Astrocyte (in vitro differentiated cells and primary cell): ENCODE data around the gene RAC2. TPM values are rescaled to one million over a fixed set of nuclear protein-coding genes. Genes with fewer than 3 reads are reported as not detected.

Source experiments
- DNase-seq: peaks from one replicate; pipeline ENCODE4 v3.0.0-alpha.2; 2010; ENCODE audit warnings: low read depth
- FAIRE-seq: peaks from 2 replicates; lab custom pipeline; 2011; peaks lifted over from hg19 to GRCh38; lab: Jason Lieb, UNC
- H2AFZ ChIP-seq: 2 replicates; pipeline ENCODE4 v1.6.0; 2012; ENCODE audit warnings: low read depth, low read length, inconsistent platforms
- H3K27ac ChIP-seq: 2 replicates; pipeline ENCODE4 v1.5.1; 2011; ENCODE audit warnings: low read depth, low read length, inconsistent platforms
- H3K27me3 ChIP-seq: 2 replicates; pipeline ENCODE4 v1.6.0; 2011; ENCODE audit warnings: low read length, inconsistent platforms; ENCODE audit not compliant: insufficient read depth
- H3K36me3 ChIP-seq: 2 replicates; pipeline ENCODE4 v1.5.1; 2011; ENCODE audit warnings: low read length, inconsistent platforms; ENCODE audit not compliant: insufficient read depth
- H3K4me1 ChIP-seq: 2 replicates; pipeline ENCODE4 v1.5.1; 2011; ENCODE audit warnings: low read length, inconsistent platforms; ENCODE audit not compliant: insufficient read depth
- H3K4me2 ChIP-seq: 2 replicates; pipeline ENCODE4 v1.6.0; 2012; ENCODE audit warnings: low read length, inconsistent platforms
- H3K4me3 ChIP-seq: 2 replicates; pipeline ENCODE4 v1.5.1; 2011; ENCODE audit warnings: low read depth, mild to moderate bottlenecking, low read length, inconsistent platforms; ENCODE audit not compliant: insufficient read depth
- H3K79me2 ChIP-seq: 2 replicates; pipeline ENCODE4 v1.6.0; 2012; ENCODE audit warnings: mild to moderate bottlenecking, low read length, inconsistent platforms; ENCODE audit not compliant: insufficient read depth
- H3K9ac ChIP-seq: 2 replicates; pipeline ENCODE4 v1.6.0; 2012; ENCODE audit warnings: mild to moderate bottlenecking, low read length, inconsistent platforms
- H3K9me3 ChIP-seq: 2 replicates; pipeline ENCODE4 v1.5.1; 2012; ENCODE audit warnings: low read depth, mild to moderate bottlenecking, low read length, inconsistent platforms; ENCODE audit not compliant: insufficient read depth
- H4K20me1 ChIP-seq: 2 replicates; pipeline ENCODE4 v1.6.0; 2012; ENCODE audit warnings: low read length, inconsistent platforms; ENCODE audit not compliant: insufficient read depth
- H3K27ac Mint-ChIP-seq: one replicate; pipeline ENCODE4 v1.8.0; 2021; ENCODE audit warnings: mild to moderate bottlenecking, mixed read lengths; ENCODE audit not compliant: unreplicated experiment
- H3K27me3 Mint-ChIP-seq: one replicate; pipeline ENCODE4 v1.8.0; 2021; ENCODE audit warnings: low read depth, mixed read lengths; ENCODE audit not compliant: unreplicated experiment
- H3K36me3 Mint-ChIP-seq: one replicate; pipeline ENCODE4 v1.8.0; 2021; ENCODE audit warnings: low read depth, mixed read lengths; ENCODE audit not compliant: unreplicated experiment
- H3K4me1 Mint-ChIP-seq: one replicate; pipeline ENCODE4 v1.8.0; 2021; ENCODE audit warnings: low read depth, mixed read lengths; ENCODE audit not compliant: unreplicated experiment
- H3K4me3 Mint-ChIP-seq: one replicate; pipeline ENCODE4 v1.8.0; 2021; ENCODE audit warnings: mild to moderate bottlenecking, moderate library complexity, mixed read lengths; ENCODE audit not compliant: unreplicated experiment
- H3K9me3 Mint-ChIP-seq: one replicate; pipeline ENCODE4 v1.8.0; 2021; ENCODE audit warnings: mild to moderate bottlenecking, mixed read lengths; ENCODE audit not compliant: unreplicated experiment
- CTCF ChIP-seq: IDR thresholded peaks from 2 replicates; pipeline ENCODE4 v1.5.1; 2011; ENCODE audit warnings: low read depth, mild to moderate bottlenecking, inconsistent platforms, low read length, moderate library complexity; ENCODE audit not compliant: insufficient read depth
- EZH2 ChIP-seq: IDR thresholded peaks from 2 replicates; pipeline ENCODE4 v1.6.1; 2012; ENCODE audit warnings: mild to moderate bottlenecking, low read length, inconsistent platforms; ENCODE audit not compliant: insufficient read depth
- total RNA-seq: library from RNA; stranded (reverse); gene quantifications from 2 replicates; pipeline ENCODE4 v1.2.1, GENCODE V29; 2021

Gene RAC2
- total RNA-seq, 1 donor from 2014 or later: 0.61 TPM

- no peak overlapping the region for H3K4me2 ChIP-seq
- no peak overlapping the region for H2AFZ ChIP-seq
- no peaks in the 10 kb centered on the region for H3K36me3 ChIP-seq
- no peak overlapping the region for H3K9ac ChIP-seq
- no peaks in the 10 kb centered on the region for H3K27me3 ChIP-seq
- Mint-ChIP-seq H3K36me3 (no peaks in the 10 kb centered on the region), H3K4me3 (peak overlapping the region; percentile 15), H3K4me1 (peaks cover 2% of the 10 kb centered on the region), H3K9me3 (peaks cover 3% of the 10 kb centered on the region), H3K27me3 (peaks cover 16% of the 10 kb centered on the region), H3K27ac (no peak overlapping the region)
- H3K27ac ChIP-seq: no peak overlapping the region
- no peak for TF ChIP-seq EZH2
- peaks cover 10% of the 10 kb centered on the region for H3K4me1 ChIP-seq
- H3K9me3 ChIP-seq: no peaks in the 10 kb centered on the region
- FAIRE-seq: no peak
- no peaks in the 10 kb centered on the region for H4K20me1 ChIP-seq
- no peak overlapping the region for H3K4me3 ChIP-seq
- no peaks in the 10 kb centered on the region for H3K79me2 ChIP-seq
- DNase-seq: no peak
Observed at GRCh38 chr22:37273846-37274225, 29.8 kb upstream of the RAC2 start.

GRCh38 chr22:37273126-37273845, 29.2 kb upstream of the RAC2 start:
- Mint-ChIP-seq H3K36me3 (no peaks in the 10 kb centered on the region), H3K27ac (peak overlapping the region; percentile 50), H3K4me3 (no peak overlapping the region), H3K4me1 (peaks cover 2% of the 10 kb centered on the region), H3K9me3 (peaks cover 2% of the 10 kb centered on the region), H3K27me3 (peaks cover 16% of the 10 kb centered on the region)
- TF ChIP-seq CTCF (no peak), EZH2 (no peak)
- Histone ChIP-seq H3K9me3 (no peaks in the 10 kb centered on the region), H3K9ac (peak overlapping the region; percentile 62), H4K20me1 (no peaks in the 10 kb centered on the region), H3K36me3 (no peaks in the 10 kb centered on the region), H3K27ac (peak overlapping the region; percentile 72), H3K4me1 (peaks cover 10% of the 10 kb centered on the region), H3K27me3 (no peaks in the 10 kb centered on the region), H2AFZ (peak overlapping the region; percentile 68), H3K79me2 (no peaks in the 10 kb centered on the region), H3K4me3 (peak overlapping the region; percentile 2), H3K4me2 (peak overlapping the region; percentile 78)
- peak; percentile 83 for DNase-seq
- FAIRE-seq: peak; percentile 5

GRCh38 chr22:37270928-37271650, 27.0 kb upstream of the RAC2 start:
- no peaks in the 10 kb centered on the region for H3K27me3 ChIP-seq
- H3K36me3 ChIP-seq: no peaks in the 10 kb centered on the region
- Mint-ChIP-seq H3K9me3 (peaks cover 2% of the 10 kb centered on the region), H3K27ac (no peak overlapping the region), H3K36me3 (no peaks in the 10 kb centered on the region), H3K4me1 (peaks cover 4% of the 10 kb centered on the region), H3K4me3 (no peak overlapping the region), H3K27me3 (peaks cover 12% of the 10 kb centered on the region)
- no peak overlapping the region for H3K27ac ChIP-seq
- no peak for FAIRE-seq
- H3K4me2 ChIP-seq: no peak overlapping the region
- no peaks in the 10 kb centered on the region for H4K20me1 ChIP-seq
- H3K9me3 ChIP-seq: no peaks in the 10 kb centered on the region
- no peak overlapping the region for H2AFZ ChIP-seq
- peak; percentile 55 for DNase-seq
- TF ChIP-seq EZH2 (no peak), CTCF (no peak)
- no peak overlapping the region for H3K4me3 ChIP-seq
- peaks cover 15% of the 10 kb centered on the region for H3K4me1 ChIP-seq
- H3K79me2 ChIP-seq: no peaks in the 10 kb centered on the region
- H3K9ac ChIP-seq: no peak overlapping the region
